Measurements from ENCODE around the gene UNC5B.

UNC5B gene

GRCh38 chr10:71280825-71281224 lies 68.5 kb downstream of the UNC5B start:
- Histone ChIP-seq H3K27ac (no peak overlapping the region), H3K27me3 (ENCODE audit: control insufficient read depth, insufficient read depth, low read length) (no peaks in the 10 kb centered on the region), H3K4me2 (ENCODE audit: low read length) (no peak overlapping the region), H3K36me3 (ENCODE audit: control insufficient read depth, insufficient read depth, low read length) (no peaks in the 10 kb centered on the region), H2AFZ (no peak overlapping the region), H3K9ac (no peak overlapping the region), H3K79me2 (no peaks in the 10 kb centered on the region), H3K4me3 (ENCODE audit: low read depth, low read length) (no peak overlapping the region), H3K4me1 (no peaks in the 10 kb centered on the region), H3K9me3 (ENCODE audit: control insufficient read depth, low read length) (no peaks in the 10 kb centered on the region)
- no peak for TF ChIP-seq CTCF (IDR thresholded peaks at IDR 0.05)

GRCh38 chr10:71281646-71282322 lies 69.4 kb downstream of the UNC5B start:
- no peaks in the 10 kb centered on the region for H3K4me1 ChIP-seq
- no peak overlapping the region for H3K4me3 ChIP-seq (ENCODE audit: low read depth, low read length)
- TF ChIP-seq CTCF (IDR thresholded peaks at IDR 0.05): no peak
- H3K4me2 ChIP-seq (ENCODE audit: low read length): no peak overlapping the region
- no peaks in the 10 kb centered on the region for H3K79me2 ChIP-seq
- H3K9me3 ChIP-seq (ENCODE audit: control insufficient read depth, low read length): no peaks in the 10 kb centered on the region
- H3K27ac ChIP-seq: no peak overlapping the region
- no peak overlapping the region for H2AFZ ChIP-seq
- no peaks in the 10 kb centered on the region for H3K27me3 ChIP-seq (ENCODE audit: control insufficient read depth, insufficient read depth, low read length)
- H3K36me3 ChIP-seq (ENCODE audit: control insufficient read depth, insufficient read depth, low read length): no peaks in the 10 kb centered on the region
- no peak overlapping the region for H3K9ac ChIP-seq

- Histone ChIP-seq H3K4me3 (ENCODE audit: low read depth, low read length) (no peak overlapping the region), H3K4me1 (no peaks in the 10 kb centered on the region), H3K9ac (no peak overlapping the region), H3K27ac (no peak overlapping the region), H3K36me3 (ENCODE audit: control insufficient read depth, insufficient read depth, low read length) (no peaks in the 10 kb centered on the region), H3K79me2 (no peaks in the 10 kb centered on the region), H3K4me2 (ENCODE audit: low read length) (no peak overlapping the region), H3K9me3 (ENCODE audit: control insufficient read depth, low read length) (no peaks in the 10 kb centered on the region), H3K27me3 (ENCODE audit: control insufficient read depth, insufficient read depth, low read length) (no peaks in the 10 kb centered on the region), H2AFZ (no peak overlapping the region)
- TF ChIP-seq CTCF (IDR thresholded peaks at IDR 0.05): no peak
These were observed 69.9 kb downstream of the UNC5B start for GRCh38 chr10:71282323-71282680.

GRCh38 chr10:71283410-71283809 lies 71.0 kb downstream of the UNC5B start:
- Histone ChIP-seq H3K4me2 (ENCODE audit: low read length) (no peak overlapping the region), H3K36me3 (ENCODE audit: control insufficient read depth, insufficient read depth, low read length) (no peaks in the 10 kb centered on the region), H3K4me3 (ENCODE audit: low read depth, low read length) (no peak overlapping the region), H3K79me2 (no peaks in the 10 kb centered on the region), H2AFZ (no peak overlapping the region), H3K4me1 (no peaks in the 10 kb centered on the region), H3K9ac (no peak overlapping the region), H3K9me3 (ENCODE audit: control insufficient read depth, low read length) (no peaks in the 10 kb centered on the region), H3K27ac (no peak overlapping the region), H3K27me3 (ENCODE audit: control insufficient read depth, insufficient read depth, low read length) (no peaks in the 10 kb centered on the region)
- no peak for TF ChIP-seq CTCF (IDR thresholded peaks at IDR 0.05)

GRCh38 chr10:71283876-71284275 lies 71.5 kb downstream of the UNC5B start:
- no peak overlapping the region for H3K4me2 ChIP-seq (ENCODE audit: low read length)
- no peak overlapping the region for H3K27ac ChIP-seq
- no peaks in the 10 kb centered on the region for H3K4me1 ChIP-seq
- no peaks in the 10 kb centered on the region for H3K27me3 ChIP-seq (ENCODE audit: control insufficient read depth, insufficient read depth, low read length)
- no peak overlapping the region for H3K4me3 ChIP-seq (ENCODE audit: low read depth, low read length)
- H3K9me3 ChIP-seq (ENCODE audit: control insufficient read depth, low read length): no peaks in the 10 kb centered on the region
- H3K79me2 ChIP-seq: no peaks in the 10 kb centered on the region
- H3K9ac ChIP-seq: no peak overlapping the region
- H3K36me3 ChIP-seq (ENCODE audit: control insufficient read depth, insufficient read depth, low read length): no peaks in the 10 kb centered on the region
- no peak overlapping the region for H2AFZ ChIP-seq
- TF ChIP-seq CTCF (IDR thresholded peaks at IDR 0.05): no peak
